ENCODE results near the gene SNU13. TPM values are rescaled to one million over a fixed set of nuclear protein-coding genes. Genes with fewer than 3 reads are reported as not detected.

The SNU13 gene
- total and polyA plus RNA-seq, 2 experiments from 2014 or later: 119 to 245 TPM

- no peaks in the 10 kb centered on the region for H4K20me1 ChIP-seq (ENCODE audit: insufficient read depth, poor library complexity, severe bottlenecking)
- no peak for TF ChIP-seq EZH2phosphoT487 (IDR thresholded peaks at IDR 0.05; ENCODE audit: low read depth, severe bottlenecking, unreplicated experiment)
- TF ChIP-seq EZH2 (IDR thresholded peaks at IDR 0.05; ENCODE audit: borderline replicate concordance): no peak
- TF ChIP-seq CTCF (IDR thresholded peaks at IDR 0.05; ENCODE audit: poor library complexity): no peak
- H3K27me3 ChIP-seq: no peaks in the 10 kb centered on the region
- no peaks in the 10 kb centered on the region for H3K9me2 ChIP-seq (replicated peaks; ENCODE audit: insufficient read depth)
- H3K27ac ChIP-seq: no peak overlapping the region
- peaks cover 93% of the 10 kb centered on the region for H3K79me2 ChIP-seq
- 91% methylated on average over 3 of the region's 3 CpGs for WGBS (ENCODE audit: low lambda C conversion rate, missing lambda C conversion rate)
- H3K4me2 ChIP-seq: no peak overlapping the region
- no peak overlapping the region for H2AFZ ChIP-seq
- H3K9me3 ChIP-seq (ENCODE audit: low read depth): no peaks in the 10 kb centered on the region
- no peaks in the 10 kb centered on the region for H3K36me3 ChIP-seq (replicated peaks; ENCODE audit: insufficient read depth, low read depth)
- H3K4me1 ChIP-seq (ENCODE audit: insufficient read depth): peaks cover 9% of the 10 kb centered on the region
- no peak for DNase-seq (ENCODE audit: low spot score)
- H3K4me3 ChIP-seq: no peak overlapping the region
These were observed 5.1 kb downstream of the SNU13 start for GRCh38 chr22:41683616-41684015.

GRCh38 chr22:41683052-41683451 is 5.6 kb downstream of the SNU13 start:
- Histone ChIP-seq H3K9me2 (replicated peaks; ENCODE audit: insufficient read depth) (no peaks in the 10 kb centered on the region), H3K4me2 (peak overlapping the region; percentile 78), H4K20me1 (ENCODE audit: insufficient read depth, poor library complexity, severe bottlenecking) (no peaks in the 10 kb centered on the region), H3K9me3 (ENCODE audit: low read depth) (no peaks in the 10 kb centered on the region), H3K27ac (peak overlapping the region; percentile 96), H3K36me3 (replicated peaks; ENCODE audit: insufficient read depth, low read depth) (no peaks in the 10 kb centered on the region), H3K4me3 (peak overlapping the region; percentile 31), H3K27me3 (no peaks in the 10 kb centered on the region), H3K4me1 (ENCODE audit: insufficient read depth) (peaks cover 9% of the 10 kb centered on the region), H3K79me2 (peaks cover 98% of the 10 kb centered on the region), H2AFZ (no peak overlapping the region)
- 94% methylated on average over 9 of the region's 9 CpGs for WGBS (ENCODE audit: low lambda C conversion rate, missing lambda C conversion rate)
- TF ChIP-seq EZH2phosphoT487 (IDR thresholded peaks at IDR 0.05; ENCODE audit: low read depth, severe bottlenecking, unreplicated experiment) (no peak), CTCF (IDR thresholded peaks at IDR 0.05; ENCODE audit: poor library complexity) (no peak), EZH2 (IDR thresholded peaks at IDR 0.05; ENCODE audit: borderline replicate concordance) (no peak)
- DNase-seq (ENCODE audit: low spot score): no peak

- 47% methylated on average over 50 of the region's 50 CpGs for WGBS (ENCODE audit: low lambda C conversion rate, missing lambda C conversion rate)
- Histone ChIP-seq H3K36me3 (replicated peaks; ENCODE audit: insufficient read depth, low read depth) (no peaks in the 10 kb centered on the region), H3K27ac (peak overlapping the region; percentile 96), H3K9me3 (ENCODE audit: low read depth) (no peaks in the 10 kb centered on the region), H3K79me2 (peaks cover 94% of the 10 kb centered on the region), H3K4me2 (peak overlapping the region; percentile 78), H4K20me1 (ENCODE audit: insufficient read depth, poor library complexity, severe bottlenecking) (no peaks in the 10 kb centered on the region), H3K4me1 (ENCODE audit: insufficient read depth) (peaks cover 4% of the 10 kb centered on the region), H2AFZ (peak overlapping the region; percentile 43), H3K9me2 (replicated peaks; ENCODE audit: insufficient read depth) (no peaks in the 10 kb centered on the region), H3K4me3 (peak overlapping the region; percentile 31), H3K27me3 (no peaks in the 10 kb centered on the region)
- TF ChIP-seq CTCF (IDR thresholded peaks at IDR 0.05; ENCODE audit: poor library complexity): no peak
- no peak for TF ChIP-seq EZH2 (IDR thresholded peaks at IDR 0.05; ENCODE audit: borderline replicate concordance)
- TF ChIP-seq EZH2phosphoT487 (IDR thresholded peaks at IDR 0.05; ENCODE audit: low read depth, severe bottlenecking, unreplicated experiment): no peak
- DNase-seq (ENCODE audit: low spot score): peak; percentile 88
These were observed 6.4 kb downstream of the SNU13 start for GRCh38 chr22:41682033-41682807.
